ENCODE results near the gene P3H2. TPM values are rescaled to one million over a fixed set of nuclear protein-coding genes. Genes with fewer than 3 reads are reported as not detected.

The P3H2 gene
- total and polyA plus RNA-seq, 5 experiments from 2014 or later: not detected

DNA sequence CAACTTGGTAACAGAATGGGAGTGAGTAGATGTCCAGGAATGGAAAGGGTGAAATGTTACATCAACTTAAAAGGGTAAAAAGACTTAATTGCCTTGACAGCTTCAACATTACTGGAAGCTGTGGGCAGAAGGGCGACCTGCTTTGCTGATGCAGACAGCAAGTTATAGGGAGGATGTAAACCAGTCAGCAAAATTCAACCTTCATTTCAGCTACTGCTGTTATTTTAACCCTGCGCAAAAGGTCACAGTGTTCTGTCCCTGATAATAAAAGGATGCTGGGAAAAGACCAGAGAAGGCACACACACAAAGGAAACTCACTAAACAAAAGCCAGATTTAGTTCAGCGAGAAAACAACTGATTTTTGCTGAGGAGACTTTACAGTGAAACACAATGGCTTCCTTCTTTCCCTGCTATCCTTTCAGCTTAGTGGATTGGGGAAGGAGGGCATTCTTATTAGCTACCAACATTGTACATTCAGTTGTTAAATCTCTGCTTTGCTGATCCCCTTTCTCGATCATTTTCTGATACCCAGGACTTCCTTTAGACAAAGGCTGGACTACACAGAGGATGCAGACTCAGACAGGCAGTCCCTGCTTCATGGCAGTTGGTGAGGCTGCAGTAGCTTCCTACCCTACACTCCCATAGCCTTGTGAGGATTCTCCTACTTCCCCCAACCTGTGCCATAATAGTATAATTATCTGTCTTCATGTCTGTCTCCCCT, 62.0 kb downstream of the P3H2 start:
- DNase-seq: no peak
- no peak for ATAC-seq
- POLR2A ChIA-PET: interaction anchor here (0.6 kb wide), 1 partner anchor 875 kb away, joined by 3 read pairs; no protein-coding TSS in a partner anchor
- Mint-ChIP-seq H3K36me3 (no peaks in the 10 kb centered on the region), H3K9me3 (no peaks in the 10 kb centered on the region), H3K4me3 (no peak overlapping the region), H3K4me1 (no peaks in the 10 kb centered on the region), H3K27me3 (peaks cover 0 to 15% (median 5%) of the 10 kb centered on the region in 5 donors), H3K27ac (no peak overlapping the region)

DNA sequence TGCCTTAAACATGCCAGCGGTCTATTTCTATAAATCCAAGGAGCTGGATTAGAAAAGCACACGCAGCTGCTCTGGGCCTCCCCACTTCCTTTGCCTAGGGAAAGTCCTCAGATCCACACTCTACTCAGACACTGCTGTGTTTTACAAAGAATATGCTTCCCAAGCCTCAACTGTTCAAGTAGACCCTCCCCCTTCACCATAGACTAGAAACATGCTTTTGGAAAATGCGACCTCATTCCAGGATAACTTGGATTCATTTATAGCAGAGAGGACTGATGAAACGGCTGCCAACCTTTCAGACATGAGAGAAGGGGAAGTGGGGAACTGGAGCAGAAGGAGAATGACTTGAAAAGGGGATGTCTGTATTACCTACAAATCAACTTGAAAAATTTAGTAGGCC, 64.0 kb downstream of the P3H2 start:
- H3K36me3 Mint-ChIP-seq: no peaks in the 10 kb centered on the region
- DNase-seq (no peak), ATAC-seq (no peak)
- H3K9me3 Mint-ChIP-seq: no peaks in the 10 kb centered on the region
- peaks cover 0 to 10% (median 2%) of the 10 kb centered on the region in 5 donors for H3K27me3 Mint-ChIP-seq
- no peaks in the 10 kb centered on the region for H3K4me1 Mint-ChIP-seq
- POLR2A ChIA-PET: no interaction called here
- no peak overlapping the region for H3K4me3 Mint-ChIP-seq
- no peak overlapping the region for H3K27ac Mint-ChIP-seq

DNA sequence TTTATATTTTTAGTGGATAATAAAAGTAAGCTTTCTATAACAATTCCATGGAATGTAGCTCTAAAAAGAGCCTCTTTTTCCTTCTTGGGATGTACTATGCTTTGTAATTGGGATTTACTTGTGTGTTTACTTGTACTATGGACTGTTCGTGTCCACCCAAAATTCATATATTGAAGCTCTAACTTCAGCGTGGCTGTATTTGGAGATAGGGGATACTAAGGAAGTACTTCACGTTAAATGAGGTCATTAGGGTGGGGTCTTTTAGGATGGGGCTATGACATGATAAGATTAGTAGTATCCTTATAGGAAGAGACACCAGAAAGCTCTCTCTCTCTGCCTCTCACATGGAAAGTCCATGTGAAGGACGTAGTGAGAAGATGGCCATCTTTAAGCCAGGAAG, 64.9 kb downstream of the P3H2 start:
- POLR2A ChIA-PET: no interaction called here
- Mint-ChIP-seq H3K27me3 (peaks cover 0 to 10% (median 2%) of the 10 kb centered on the region in 5 donors), H3K9me3 (no peaks in the 10 kb centered on the region), H3K4me3 (no peak overlapping the region), H3K27ac (no peak overlapping the region), H3K4me1 (no peaks in the 10 kb centered on the region), H3K36me3 (no peaks in the 10 kb centered on the region)
- ATAC-seq: no peak
- no peak for DNase-seq

DNA sequence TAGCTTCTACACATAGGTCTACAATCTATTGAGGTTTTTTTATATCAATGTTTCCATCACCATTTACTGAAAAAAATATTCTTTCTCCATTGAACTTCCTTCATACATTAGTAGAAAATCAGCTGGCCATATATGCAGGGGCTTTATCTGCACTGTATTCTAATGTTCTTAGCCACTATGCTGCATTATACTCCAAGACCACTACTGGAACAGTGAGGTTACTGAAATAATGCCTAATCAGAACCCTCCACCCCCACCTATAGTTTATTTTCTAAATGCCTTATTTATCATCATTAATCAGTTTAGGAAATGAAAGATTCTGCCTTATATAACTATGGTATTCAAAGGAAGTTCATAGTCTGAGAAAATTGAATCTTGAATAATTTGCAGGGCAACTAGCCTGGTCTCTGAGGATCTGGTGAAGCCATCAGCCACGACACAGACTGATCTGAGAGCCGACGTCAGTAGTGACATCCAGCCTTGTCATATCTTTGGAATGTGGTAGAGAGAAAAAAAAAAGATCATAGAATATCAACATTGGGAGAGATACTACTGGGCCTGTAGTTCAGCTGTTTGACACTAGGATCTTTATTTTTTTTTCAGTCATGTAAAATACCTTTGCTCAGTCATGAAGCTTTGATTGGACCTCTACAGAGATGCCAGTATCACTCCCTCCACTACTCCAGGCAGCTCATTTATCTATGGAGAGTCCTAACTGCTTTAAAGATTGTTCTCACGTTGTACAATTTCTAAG, 66.6 kb downstream of the P3H2 start:
- no peak for ATAC-seq
- H3K36me3 Mint-ChIP-seq: no peaks in the 10 kb centered on the region
- H3K27ac Mint-ChIP-seq: no peak overlapping the region

DNA sequence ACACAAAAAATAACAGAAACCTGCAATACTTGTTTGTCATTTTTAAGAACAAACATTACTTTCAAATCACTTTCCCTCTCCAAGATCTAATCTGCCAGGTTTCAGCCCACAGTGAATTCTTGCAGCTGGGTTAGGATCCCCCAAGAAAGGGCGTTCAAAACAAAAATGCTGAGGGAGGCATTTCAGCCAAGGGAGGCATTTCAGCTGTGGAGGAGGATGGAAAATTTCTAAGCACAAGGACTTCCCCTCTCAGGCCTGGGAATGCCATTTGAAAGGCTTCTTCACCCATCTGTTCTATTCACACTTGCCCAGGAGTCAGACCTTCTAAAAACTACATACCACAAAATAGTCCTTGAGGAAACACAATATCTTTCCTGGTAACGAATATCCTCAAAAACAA, 69.1 kb downstream of the P3H2 start:
- no peaks in the 10 kb centered on the region for H3K36me3 Mint-ChIP-seq
- no peak overlapping the region for H3K4me3 Mint-ChIP-seq
- H3K4me1 Mint-ChIP-seq: no peaks in the 10 kb centered on the region
- no peak overlapping the region for H3K27ac Mint-ChIP-seq
- H3K27me3 Mint-ChIP-seq: peaks cover 2 to 22% (median 8%) of the 10 kb centered on the region in 5 donors
- no peak for DNase-seq
- POLR2A ChIA-PET: no interaction called here
- ATAC-seq: no peak
- H3K9me3 Mint-ChIP-seq: no peaks in the 10 kb centered on the region

More for the DNA sequence above, 66.6 kb downstream of the P3H2 start:
- no peak for DNase-seq
- Mint-ChIP-seq H3K27me3 (peaks cover 0 to 10% (median 3%) of the 10 kb centered on the region in 5 donors), H3K4me3 (no peak overlapping the region), H3K4me1 (no peaks in the 10 kb centered on the region), H3K9me3 (no peaks in the 10 kb centered on the region)
- POLR2A ChIA-PET: no interaction called here

DNA sequence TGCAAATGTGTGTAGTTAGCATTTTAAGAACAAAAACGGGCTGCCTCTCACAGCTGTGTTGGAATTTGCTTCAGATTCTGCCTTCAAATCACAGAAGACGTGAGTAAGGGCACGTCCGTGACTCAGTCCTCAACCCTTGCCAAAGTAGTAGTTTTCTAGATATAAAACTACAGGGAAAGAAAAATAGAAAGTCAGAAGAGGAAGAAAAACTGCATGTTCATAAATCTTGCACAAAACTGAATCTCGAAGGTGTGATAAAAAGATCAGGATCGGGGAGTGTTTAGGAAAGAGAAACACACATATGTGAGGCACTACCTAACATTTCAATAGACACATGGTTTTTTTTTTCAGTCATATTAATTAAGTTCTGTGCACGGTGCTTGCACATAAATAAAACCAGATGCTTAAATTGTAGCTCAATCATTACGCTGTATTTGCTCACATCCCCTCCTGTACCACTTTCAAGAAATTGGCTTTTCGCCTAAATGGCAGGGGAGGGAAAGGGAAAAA, 71.7 kb downstream of the P3H2 start:
- POLR2A ChIA-PET: interaction anchor here (0.6 to 0.8 kb wide), 2 partner anchors 622 to 1222 kb away, joined by 3 to 4 read pairs; no protein-coding TSS in a partner anchor
- H3K36me3 Mint-ChIP-seq: no peaks in the 10 kb centered on the region
- no peaks in the 10 kb centered on the region for H3K9me3 Mint-ChIP-seq
- ATAC-seq (no peak), DNase-seq (no peak)
- H3K4me1 Mint-ChIP-seq: no peaks in the 10 kb centered on the region
- peaks cover 3 to 32% (median 6%) of the 10 kb centered on the region in 5 donors for H3K27me3 Mint-ChIP-seq
- no peak overlapping the region for H3K4me3 Mint-ChIP-seq
- no peak overlapping the region for H3K27ac Mint-ChIP-seq

DNA sequence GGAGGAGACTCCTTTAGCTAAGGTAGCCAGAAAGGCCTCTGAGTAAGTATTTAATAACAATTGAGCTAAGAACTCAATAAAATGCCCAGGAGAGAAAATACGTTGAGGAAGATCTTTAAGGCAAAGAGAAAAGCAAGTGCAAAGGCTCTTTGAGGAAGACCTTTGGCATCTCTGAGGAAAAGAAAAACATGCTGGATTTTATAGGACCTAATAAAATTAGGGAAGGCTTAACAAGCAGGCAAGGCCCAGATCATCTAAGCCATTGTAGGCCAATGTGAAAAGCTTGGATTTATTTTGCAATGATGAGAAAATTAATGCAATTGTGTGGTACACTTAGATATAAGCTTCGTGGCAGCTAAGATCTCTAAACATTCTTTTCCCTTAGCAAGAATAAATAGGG, 75.7 kb downstream of the P3H2 start:
- POLR2A ChIA-PET: no interaction called here
- no peak overlapping the region for H3K4me3 Mint-ChIP-seq
- H3K27ac Mint-ChIP-seq: no peak overlapping the region
- no peak for ATAC-seq
- H3K9me3 Mint-ChIP-seq: no peaks in the 10 kb centered on the region
- H3K4me1 Mint-ChIP-seq: no peaks in the 10 kb centered on the region
- DNase-seq: no peak
- H3K27me3 Mint-ChIP-seq: peaks cover 3 to 32% (median 6%) of the 10 kb centered on the region in 5 donors
- no peaks in the 10 kb centered on the region for H3K36me3 Mint-ChIP-seq

DNA sequence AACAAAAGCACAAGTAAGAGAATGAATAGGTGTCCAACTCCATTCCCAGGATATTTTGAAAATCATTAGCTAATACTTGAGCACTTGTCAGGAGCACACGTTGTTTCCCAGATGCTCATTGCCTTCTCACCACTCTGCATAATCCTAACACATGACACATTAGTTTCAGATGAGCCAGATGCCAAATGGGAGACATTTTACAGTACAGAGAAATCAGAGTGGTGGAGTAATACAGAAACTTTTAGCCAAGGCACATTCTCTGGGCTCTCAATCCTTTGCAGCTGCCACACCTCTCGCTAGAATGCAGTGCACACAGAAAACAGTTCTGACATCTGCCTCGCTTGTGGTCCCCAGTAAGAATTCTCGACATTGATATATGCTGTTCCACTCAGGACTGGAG, 76.6 kb downstream of the P3H2 start:
- POLR2A ChIA-PET: no interaction called here
- Mint-ChIP-seq H3K9me3 (no peaks in the 10 kb centered on the region), H3K4me1 (no peaks in the 10 kb centered on the region), H3K27ac (no peak overlapping the region), H3K27me3 (peaks cover 3 to 29% (median 6%) of the 10 kb centered on the region in 5 donors), H3K36me3 (no peaks in the 10 kb centered on the region), H3K4me3 (no peak overlapping the region)
- ATAC-seq: no peak
- DNase-seq: no peak

DNA sequence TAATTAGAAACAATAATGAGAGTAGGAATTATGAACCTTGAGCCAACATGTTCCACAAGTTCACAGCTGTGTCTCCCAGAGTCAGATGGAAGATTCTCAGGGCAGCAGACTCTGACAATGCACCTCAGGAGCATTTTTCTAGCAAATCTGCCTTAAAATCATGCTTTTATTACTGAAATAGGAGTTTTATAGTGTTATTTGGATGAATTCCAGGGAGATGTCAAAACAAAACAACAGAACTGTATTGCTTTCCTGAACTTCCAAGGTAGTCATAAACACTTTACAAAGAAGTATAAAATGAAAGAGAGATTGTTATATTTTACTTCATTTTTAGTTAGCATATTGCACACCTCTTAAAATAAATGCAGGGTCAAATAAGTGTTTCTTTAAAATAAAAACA, 77.0 kb downstream of the P3H2 start:
- Mint-ChIP-seq H3K4me3 (no peak overlapping the region), H3K9me3 (no peaks in the 10 kb centered on the region), H3K27ac (no peak overlapping the region), H3K36me3 (no peaks in the 10 kb centered on the region), H3K4me1 (no peaks in the 10 kb centered on the region), H3K27me3 (peaks cover 3 to 25% (median 6%) of the 10 kb centered on the region in 5 donors)
- POLR2A ChIA-PET: no interaction called here
- no peak for ATAC-seq
- no peak for DNase-seq

DNA sequence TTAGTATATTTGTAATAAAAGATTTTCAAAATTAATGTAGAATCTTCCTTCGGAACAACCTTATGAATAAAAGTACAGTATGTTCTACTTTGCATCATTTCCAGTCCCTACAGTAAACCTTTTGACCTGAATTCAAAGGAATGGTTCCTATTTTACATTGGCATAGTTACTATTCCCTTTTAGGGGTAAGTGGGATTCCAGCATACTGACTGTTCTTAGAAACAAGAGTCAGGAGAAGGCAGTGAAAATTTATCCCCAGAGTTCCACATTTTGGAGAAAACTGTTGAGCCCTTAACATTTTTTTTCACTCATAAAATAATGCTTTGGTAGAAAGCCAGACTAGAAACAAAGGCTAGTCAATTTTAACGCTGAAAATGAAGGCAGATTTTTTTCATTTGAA, 78.1 kb downstream of the P3H2 start:
- DNase-seq (no peak), ATAC-seq (no peak)
- no peaks in the 10 kb centered on the region for H3K4me1 Mint-ChIP-seq
- H3K36me3 Mint-ChIP-seq: no peaks in the 10 kb centered on the region
- no peaks in the 10 kb centered on the region for H3K9me3 Mint-ChIP-seq
- H3K27me3 Mint-ChIP-seq: peaks cover 2 to 19% (median 7%) of the 10 kb centered on the region in 5 donors
- no peak overlapping the region for H3K27ac Mint-ChIP-seq
- POLR2A ChIA-PET: no interaction called here
- H3K4me3 Mint-ChIP-seq: no peak overlapping the region

DNA sequence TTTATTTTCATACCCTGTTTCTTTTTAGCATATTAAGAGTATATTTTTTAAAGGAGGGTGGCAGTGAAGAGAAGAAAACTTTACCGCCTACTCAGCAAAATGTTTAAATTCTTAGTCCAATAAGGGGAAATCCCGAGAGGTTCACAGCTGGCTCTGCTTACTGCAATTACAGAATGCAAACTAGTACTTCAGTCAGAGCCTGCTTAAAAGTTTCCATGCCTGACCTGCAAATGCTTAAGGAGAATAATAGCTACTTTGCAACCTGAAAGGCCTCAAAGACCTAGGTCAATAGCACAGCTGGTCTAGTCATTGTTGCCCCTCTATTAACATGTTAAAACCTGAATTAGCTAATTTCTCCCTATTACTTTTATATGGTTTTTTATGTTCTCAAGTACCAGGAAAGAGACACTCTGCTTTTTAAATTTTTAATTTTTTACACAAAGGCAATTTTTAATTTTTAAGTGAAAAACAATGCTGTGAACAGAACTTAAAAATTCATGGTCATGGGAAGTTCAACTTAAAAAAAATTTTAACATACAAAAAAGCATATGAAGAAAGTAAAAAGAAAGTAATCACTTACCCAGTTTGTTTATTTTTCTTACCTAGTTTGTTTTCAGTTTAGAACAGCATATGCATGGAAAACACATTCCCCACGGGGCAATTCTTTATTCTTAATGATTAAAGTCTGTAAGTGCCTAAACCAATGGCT, 79.2 kb downstream of the P3H2 start:
- Mint-ChIP-seq H3K4me3 (no peak overlapping the region), H3K9me3 (no peaks in the 10 kb centered on the region), H3K4me1 (no peaks in the 10 kb centered on the region), H3K27ac (no peak overlapping the region), H3K36me3 (no peaks in the 10 kb centered on the region), H3K27me3 (peaks cover 0 to 13% (median 7%) of the 10 kb centered on the region in 5 donors)
- ATAC-seq (no peak), DNase-seq (no peak)
- POLR2A ChIA-PET: no interaction called here

DNA sequence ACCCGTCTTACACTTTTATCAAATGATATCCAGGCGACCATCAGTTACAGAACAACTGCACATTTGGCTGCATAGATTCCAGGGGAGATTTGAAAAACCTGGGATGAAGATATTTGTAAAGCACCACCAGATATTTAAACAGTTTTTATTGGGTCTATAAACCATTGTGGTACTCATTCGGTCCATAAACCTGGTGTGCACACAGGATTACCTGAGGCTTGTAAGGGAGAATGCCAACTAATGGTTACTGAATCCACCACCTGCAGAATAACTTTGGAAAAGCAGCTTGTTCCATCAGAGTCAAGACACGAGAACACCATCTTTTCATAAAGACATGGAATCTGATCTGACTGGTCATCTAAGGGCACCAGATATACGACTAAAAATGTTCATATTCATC, 80.6 kb downstream of the P3H2 start:
- no peaks in the 10 kb centered on the region for H3K36me3 Mint-ChIP-seq
- DNase-seq (no peak), ATAC-seq (no peak)
- H3K9me3 Mint-ChIP-seq: no peaks in the 10 kb centered on the region
- peaks cover 2 to 10% (median 4%) of the 10 kb centered on the region in 5 donors for H3K27me3 Mint-ChIP-seq
- H3K4me3 Mint-ChIP-seq: no peak overlapping the region
- H3K27ac Mint-ChIP-seq: no peak overlapping the region
- H3K4me1 Mint-ChIP-seq: no peaks in the 10 kb centered on the region
- POLR2A ChIA-PET: no interaction called here

All from naive thymus-derived CD8-positive, alpha-beta T cell (primary cell).